GM21528 (cell line): ENCODE measurements around the gene TULP3.

Experiments
- ATAC-seq: cut with Tn5 transposase; IDR thresholded peaks from one replicate; pipeline ENCODE4 v1.9.1; 2021; ENCODE audit warnings: mild to moderate bottlenecking, moderate library complexity; ENCODE audit not compliant: unreplicated experiment, low FRiP score

The TULP3 gene

GRCh38 chr12:2923057-2923456 lies 32.4 kb downstream of the TULP3 start:
- ATAC-seq = no peak

GRCh38 chr12:2924019-2924418 lies 33.3 kb downstream of the TULP3 start:
- ATAC-seq = no peak

- ATAC-seq = no peak
Observed at GRCh38 chr12:2925322-2925995, 34.8 kb downstream of the TULP3 start.

GRCh38 chr12:2930865-2931264 lies 40.2 kb downstream of the TULP3 start:
- ATAC-seq = no peak

GRCh38 chr12:2933586-2933985 lies 42.9 kb downstream of the TULP3 start:
- ATAC-seq = no peak

GRCh38 chr12:2934371-2934770 lies 43.7 kb downstream of the TULP3 start:
- no peak for ATAC-seq

GRCh38 chr12:2936301-2936700 lies 45.6 kb downstream of the TULP3 start:
- no peak for ATAC-seq

GRCh38 chr12:2937500-2937899 lies 46.8 kb downstream of the TULP3 start:
- no peak for ATAC-seq

- no peak for ATAC-seq
Observed at GRCh38 chr12:2939191-2939590, 48.5 kb downstream of the TULP3 start.

- ATAC-seq = no peak
Observed at GRCh38 chr12:2940564-2940963, 49.9 kb downstream of the TULP3 start.

- no peak for ATAC-seq
Observed at GRCh38 chr12:2941524-2941923, 50.8 kb downstream of the TULP3 start.

- ATAC-seq = no peak
Observed at GRCh38 chr12:2944401-2945047, 53.8 kb downstream of the TULP3 start.

GRCh38 chr12:2949411-2949810 lies 58.7 kb downstream of the TULP3 start:
- no peak for ATAC-seq

- ATAC-seq = no peak
Observed at GRCh38 chr12:2955888-2956287, 65.2 kb downstream of the TULP3 start.

- no peak for ATAC-seq
Observed at GRCh38 chr12:2957816-2958431, 67.2 kb downstream of the TULP3 start.

- ATAC-seq = no peak
Observed at GRCh38 chr12:2958432-2959191, 67.9 kb downstream of the TULP3 start.

- no peak for ATAC-seq
Observed at GRCh38 chr12:2959192-2959504, 68.5 kb downstream of the TULP3 start, which contains the start of gene TEAD4. Gene TEAD4 (plus strand): TSS chr12:2959397.

- ATAC-seq = no peak
Observed at GRCh38 chr12:2959505-2960389, 69.1 kb downstream of the TULP3 start.

GRCh38 chr12:2960390-2960956 lies 69.8 kb downstream of the TULP3 start:
- no peak for ATAC-seq

- ATAC-seq = no peak
Observed at GRCh38 chr12:2960996-2961616, 70.4 kb downstream of the TULP3 start.
